ENCODE data around the gene ADH6.
"Not testable (repeated sequence)": the region's sequence is repeated elsewhere in the genome, so short reads cannot be mapped to it uniquely, and the experiment has no call there.

The ADH6 gene

DNA sequence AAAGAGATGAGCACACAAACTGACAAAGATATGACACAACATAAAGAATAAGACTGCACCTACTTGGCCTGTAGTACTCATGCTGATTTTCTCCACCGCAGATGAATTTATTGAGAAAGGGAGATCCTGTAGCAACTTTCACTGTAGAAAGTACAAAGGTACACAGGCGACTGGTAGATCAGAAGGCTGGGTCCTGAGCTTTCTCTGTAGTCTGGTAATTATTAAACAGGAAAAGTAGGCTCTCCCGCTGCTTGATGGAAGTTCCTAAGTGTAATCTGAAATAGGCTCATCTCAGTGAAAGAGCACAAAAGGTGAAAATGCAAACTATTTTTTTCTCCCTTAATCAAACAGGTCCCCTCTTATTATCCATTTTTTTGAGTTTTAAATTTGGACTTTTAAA is at the start of gene ADH6:
TSS of gene ADH6 (minus strand) at position 175 of the 400 bp plus-strand sequence. CDS start at position 81, 94 bp downstream.
- no peak for DNase-seq (ENCODE audit: low spot score)

DNA sequence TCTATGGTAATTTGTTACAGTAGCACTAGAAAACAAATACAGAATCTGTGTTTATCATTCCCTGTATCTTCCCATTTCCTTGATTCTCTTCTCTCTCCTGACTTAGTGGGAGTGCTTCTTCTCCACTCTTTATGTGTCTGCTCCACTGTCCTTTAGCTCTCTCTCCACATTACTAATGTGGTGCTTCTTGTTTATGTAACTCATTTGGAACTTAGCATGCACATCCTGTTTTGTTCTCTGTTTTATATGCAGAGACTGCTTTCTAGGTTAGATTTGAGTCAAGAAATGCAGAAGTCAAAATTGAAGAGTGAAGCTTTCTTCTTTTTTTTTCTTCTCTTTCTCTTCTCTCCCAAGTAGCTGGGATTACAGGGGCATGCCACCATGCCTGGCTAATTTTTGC is 45.9 kb upstream of the ADH6 start:
- DNase-seq (ENCODE audit: low spot score), result no peak

DNA sequence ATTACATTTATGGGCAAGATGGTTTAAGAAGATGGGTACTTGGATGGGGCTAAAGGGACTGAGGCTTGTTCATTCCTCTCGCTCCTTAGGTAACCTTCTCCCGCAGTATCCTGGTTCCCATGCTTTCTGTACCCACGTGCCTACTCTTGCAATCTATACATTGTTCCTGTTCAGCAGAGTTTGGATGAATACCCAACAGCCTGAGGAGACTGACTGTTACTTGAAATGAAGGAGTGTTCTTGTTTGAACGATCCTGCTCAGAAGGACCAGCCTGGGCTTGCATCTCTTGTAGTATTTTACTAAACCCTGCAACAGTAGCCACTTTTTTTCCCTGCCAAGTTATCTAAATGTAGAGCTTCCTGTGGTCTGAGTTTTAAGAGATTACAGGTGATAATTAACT is 33.7 kb upstream of the ADH6 start:
- no peak for DNase-seq (ENCODE audit: low spot score)

DNA sequence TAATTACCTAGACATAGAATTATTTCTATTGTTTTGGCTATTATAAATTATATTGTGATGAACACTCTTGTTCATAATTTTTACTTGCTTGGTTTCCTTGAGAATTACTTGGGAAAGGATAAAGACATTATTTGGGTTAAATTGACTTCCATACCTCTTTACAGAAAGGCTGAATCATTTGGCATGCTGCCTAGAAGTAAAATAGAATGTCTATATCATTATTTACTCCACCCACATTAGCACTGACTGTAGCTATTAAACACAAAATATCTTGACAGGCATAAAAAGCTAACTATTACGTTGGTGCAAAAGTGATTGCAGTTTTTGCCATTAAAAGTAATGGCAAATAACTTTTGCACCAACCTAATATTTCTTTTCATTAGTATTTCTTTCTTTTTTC is 29.7 kb upstream of the ADH6 start:
- no peak for DNase-seq (ENCODE audit: low spot score)

DNA sequence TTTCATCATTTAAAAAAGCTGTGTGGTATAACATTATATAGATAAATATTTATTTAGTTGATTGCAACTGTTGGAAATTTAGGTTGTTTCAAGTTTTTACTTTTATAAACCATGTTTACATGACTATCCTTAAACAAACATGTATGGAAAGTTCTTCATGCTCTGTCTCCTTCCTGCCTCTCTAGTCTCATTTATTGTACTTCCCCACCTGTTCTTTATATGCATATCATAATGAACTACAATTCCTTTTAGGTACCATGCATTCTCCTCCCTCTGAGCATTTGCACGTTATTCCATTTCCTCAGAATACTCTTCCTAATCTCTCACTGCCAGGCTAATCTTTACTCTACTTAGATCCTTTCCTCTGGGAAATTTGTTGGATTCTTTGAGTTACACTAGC is 16.9 kb upstream of the ADH6 start:
- DNase-seq (ENCODE audit: low spot score), result no peak

DNA sequence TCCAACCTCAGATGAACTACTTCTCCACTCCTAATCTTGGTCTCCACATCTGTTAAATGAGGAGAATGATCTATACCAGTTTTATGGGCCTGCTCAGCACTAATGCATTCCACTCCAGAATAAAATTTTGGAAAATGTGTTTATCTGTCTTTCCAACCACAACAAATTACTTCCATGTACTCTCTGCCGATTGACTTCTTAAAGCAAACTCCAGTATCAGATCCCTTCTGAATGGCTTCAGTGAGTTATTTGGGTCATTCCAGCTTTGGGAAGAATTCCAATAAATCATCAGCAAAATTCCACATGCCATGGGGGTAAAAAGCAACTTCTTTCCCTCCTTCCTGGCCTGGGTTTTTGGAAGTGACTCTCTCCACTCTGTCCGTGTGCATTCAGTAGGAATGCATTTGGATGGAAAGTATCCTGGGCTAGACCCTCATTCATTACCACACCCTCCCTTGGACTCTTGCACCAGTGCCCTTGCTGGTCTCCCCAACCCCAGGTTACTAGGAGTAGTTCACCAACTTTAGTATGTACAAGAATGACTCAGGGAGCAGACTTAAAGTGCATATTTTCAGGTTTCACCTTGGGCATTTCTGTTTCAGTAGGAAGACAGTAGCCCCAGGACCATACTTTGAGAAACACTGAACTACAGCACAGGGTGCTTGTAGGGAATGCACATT is 15.4 kb upstream of the ADH6 start:
- DNase-seq (ENCODE audit: low spot score), result no peak

DNA sequence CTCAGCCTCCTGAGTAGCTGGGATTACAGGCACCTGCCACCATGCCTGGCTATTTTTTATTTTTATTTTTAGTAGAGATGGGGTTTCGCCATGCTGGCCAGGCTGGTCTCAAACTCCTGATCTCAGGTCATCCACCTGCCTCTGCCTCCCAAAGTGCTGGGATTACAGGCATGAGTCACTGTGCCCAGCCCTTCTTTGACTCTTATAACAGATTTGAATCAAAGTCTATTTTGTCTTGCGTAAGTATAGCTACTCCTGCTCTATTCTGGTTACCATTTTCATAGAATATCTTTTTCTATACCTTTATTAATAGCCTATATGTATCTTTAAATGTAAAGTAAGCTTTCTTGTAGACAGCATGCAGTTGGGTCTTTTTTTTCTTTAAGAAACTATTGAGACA is 14.4 kb upstream of the ADH6 start:
- not testable (repeated sequence) for DNase-seq (ENCODE audit: low spot score)

DNA sequence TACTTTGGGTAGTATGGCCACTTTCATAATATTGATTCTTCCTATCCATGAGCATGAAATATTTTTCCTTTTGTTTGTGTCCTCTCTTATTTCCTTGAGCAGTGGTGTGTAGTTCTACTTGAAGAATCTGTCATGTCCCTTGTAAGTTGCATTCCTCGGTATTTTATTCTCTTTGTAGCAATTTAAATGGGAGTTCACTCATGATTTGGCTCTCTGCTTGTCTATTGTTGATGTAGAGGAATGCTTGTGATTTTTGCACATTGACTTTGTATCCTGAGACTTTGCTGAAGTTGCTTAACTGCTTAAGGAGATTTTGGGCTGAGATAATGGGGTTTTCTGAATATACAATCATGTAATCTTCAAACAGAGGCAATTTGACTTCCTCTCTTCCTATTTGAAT is 9.7 kb upstream of the ADH6 start:
- DNase-seq (ENCODE audit: low spot score), result not testable (repeated sequence)

DNA sequence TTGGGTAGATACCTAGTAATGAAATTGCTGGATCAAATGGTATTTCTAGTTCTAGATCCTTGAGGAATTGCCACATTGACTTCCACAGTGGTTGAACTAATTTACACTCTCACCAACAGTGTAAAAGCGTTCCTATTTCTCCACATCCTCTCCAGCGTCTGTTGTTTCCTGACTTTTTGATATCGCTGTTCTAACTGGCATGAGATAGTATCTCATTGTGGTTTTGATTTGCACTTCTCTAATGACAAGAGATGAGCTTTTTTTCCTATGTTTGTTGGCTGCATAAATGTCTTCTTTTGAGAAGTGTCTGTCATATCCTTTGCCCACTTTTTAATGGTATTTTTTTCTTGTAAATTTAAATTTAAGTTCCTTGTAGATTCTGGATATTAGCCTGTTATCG is 8.6 kb upstream of the ADH6 start:
- DNase-seq (ENCODE audit: low spot score), result not testable (repeated sequence)

DNA sequence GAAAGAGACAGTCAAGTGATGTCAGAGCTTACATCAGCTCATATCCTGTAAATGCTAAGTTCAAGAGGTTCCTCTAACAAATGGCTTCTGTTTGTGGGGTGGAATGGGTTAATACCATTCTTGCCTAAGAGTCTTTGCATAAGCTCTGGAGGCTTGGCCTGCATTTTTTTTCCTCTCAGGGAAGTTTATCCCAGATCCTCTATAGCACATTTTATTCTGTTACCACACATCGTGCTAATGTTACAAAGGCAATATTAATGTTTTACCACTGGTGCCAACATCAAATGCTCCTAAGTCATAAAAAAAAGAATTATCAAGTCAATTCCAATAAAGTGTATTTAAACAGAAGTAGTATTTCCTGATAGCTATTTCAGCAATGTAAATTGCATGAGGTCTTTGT is 2.9 kb upstream of the ADH6 start:
- DNase-seq (ENCODE audit: low spot score), result no peak

DNA sequence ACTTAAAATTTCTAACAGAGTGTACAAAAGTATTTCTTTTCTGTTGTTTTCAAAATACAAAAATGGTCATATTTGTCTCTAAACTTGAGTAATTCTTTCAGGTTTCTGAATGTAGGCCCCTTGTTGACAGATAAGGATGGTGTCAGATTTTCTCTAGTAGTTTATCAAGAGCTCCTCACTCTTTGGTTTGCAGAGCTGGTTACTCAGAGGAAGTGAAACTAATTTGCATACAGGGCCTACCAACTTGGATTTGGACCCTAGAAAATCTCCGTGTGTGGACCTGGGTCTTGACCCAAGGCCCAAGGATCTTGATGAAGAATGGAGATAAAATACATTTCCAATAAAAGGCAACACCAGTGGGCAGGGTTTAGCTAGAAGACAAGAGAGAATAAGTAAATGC is 433 bp upstream of the ADH6 start:
- no peak for DNase-seq (ENCODE audit: low spot score)

DNA sequence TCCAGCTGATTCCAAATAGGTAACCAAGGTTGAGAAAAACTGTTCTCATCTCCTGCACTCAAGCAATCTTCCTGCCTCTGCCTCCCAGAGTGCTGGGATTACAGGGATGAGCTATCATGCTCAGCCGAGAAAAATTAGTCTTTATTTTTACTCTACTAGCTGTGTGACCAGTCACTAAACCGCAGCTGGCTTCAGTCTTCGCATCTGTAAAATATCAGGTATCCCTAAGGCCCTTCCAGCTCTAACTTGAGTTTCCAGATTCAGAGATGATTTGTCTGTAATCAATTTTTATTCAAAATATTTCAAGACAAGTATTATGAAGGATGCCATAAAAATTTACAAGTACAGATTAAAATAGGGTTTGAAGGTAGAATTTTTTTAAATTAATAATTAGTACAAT is 3.5 kb downstream of the ADH6 start:
- no peak for DNase-seq (ENCODE audit: low spot score)

DNA sequence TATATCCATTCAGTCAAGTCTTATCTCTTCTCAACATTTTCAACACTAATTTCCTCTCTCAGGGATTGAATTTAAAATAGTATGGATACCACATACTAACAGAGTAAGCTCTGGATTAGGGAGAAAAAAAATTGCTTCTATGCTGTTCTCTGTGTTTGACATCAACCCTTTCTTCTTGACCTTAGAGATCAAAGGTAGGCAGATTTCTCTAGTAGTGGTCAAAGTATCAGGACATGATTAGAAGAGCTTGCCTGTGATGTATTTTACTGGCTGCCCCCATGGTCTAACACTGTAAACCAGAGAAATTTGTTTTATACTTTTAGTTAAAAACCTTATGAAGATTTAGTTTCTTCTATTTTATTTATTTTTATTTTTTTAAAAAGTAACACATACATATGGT is 8.3 kb downstream of the ADH6 start:
- DNase-seq (ENCODE audit: low spot score), result no peak

DNA sequence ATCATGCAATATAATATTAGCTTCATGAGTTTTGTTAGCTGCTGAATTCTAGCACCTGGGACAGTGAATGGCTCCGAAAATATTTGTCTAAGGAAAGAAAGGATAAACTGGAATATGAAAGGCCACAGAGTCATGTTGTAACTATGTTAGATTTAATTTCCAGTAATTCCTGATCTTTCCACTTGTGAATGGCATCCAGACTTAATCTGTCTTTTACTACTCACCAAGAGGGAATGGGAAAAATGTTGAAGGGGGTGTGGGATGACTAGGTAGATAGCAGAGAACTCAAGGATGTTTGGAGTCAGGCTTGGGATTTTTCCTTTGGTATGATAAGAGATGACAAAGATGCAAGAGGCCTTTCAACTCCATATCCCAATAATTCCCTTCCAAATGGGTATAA is 9.4 kb downstream of the ADH6 start:
- DNase-seq (ENCODE audit: low spot score), result no peak

DNA sequence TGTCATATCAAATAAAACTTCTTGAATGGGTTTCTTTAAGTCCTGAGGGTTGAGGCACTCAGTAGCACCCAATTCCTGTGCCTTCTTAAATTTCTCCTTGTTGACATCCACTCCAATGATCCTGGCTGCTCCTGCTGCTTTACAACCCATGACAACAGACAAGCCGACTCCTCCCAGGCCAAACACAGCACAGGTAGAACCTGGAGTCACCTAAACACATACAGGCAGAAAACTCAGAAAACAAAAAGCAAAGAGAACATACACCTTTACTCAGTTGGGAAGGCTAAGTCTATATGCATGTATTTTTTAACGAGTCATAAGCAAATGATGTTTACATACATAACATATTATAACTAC is 10.3 kb downstream of the ADH6 start:
- DNase-seq (ENCODE audit: low spot score), result no peak

DNA sequence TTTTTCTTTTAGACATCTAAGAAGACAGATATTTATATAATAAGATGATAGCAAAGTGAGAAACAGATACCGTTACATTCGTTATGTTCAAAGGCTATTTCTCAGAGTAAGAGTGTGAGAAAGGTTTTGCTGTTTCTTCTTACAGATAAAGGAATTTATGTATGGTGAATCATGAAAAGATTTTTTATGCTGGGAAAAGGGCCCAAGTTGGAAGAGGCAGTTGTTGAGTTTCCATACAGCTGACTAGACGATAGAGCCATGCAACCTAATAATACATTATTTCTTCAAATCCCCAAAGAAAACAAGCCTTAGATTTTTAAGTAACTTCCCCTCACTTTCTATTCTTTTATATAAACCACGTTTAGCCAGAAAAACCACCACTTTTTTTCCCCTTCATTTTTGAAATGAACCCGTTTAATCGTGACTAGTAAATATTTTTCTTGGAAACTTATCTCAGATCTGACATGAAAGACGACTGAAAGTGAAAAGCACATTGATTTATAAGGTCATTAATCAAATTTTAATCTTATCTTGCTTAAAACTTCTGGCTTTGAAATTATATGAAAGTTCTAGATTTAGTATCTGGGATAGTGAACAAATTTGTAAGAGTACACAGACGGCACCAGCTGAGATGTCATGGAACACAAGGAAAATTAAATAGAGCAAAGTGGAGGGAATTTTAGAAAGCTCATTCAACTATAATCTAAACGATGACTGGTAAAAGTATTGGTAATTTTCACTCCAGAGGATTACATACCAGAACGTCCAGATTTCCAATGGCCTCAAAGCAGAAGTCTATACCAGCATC is 10.9 kb downstream of the ADH6 start:
- DNase-seq (ENCODE audit: low spot score), result no peak

DNA sequence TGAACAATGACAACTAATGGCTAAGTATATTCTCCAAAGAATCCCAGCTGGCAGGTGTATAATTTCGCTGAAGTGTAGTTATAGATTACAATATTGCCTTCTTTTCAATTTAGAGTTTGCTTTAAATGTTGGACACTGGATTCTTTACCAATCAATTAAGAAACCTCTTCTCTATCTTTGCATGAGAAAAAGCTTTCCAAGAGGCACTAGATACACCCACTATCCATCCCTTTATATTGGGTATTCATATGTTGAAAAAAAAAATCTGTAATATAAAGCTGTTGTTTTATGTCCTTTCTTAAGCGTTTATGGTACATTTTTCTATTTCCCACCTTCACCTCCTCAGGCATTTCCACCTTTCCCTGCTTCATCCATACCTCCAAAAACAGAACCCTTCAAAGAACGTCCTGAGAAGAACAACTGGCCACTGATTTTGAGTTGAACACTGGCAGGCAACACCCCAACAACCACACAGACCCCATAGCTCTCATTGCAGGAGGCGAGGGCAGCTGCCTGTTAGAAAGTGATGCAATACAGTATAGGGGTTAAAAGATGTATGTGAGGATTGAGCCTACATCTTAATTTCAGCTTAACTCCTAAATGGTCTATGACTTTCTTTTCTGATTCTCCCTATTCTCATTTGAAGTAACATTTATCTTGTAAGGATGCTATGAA is 11.8 kb downstream of the ADH6 start:
- no peak for DNase-seq (ENCODE audit: low spot score)

DNA sequence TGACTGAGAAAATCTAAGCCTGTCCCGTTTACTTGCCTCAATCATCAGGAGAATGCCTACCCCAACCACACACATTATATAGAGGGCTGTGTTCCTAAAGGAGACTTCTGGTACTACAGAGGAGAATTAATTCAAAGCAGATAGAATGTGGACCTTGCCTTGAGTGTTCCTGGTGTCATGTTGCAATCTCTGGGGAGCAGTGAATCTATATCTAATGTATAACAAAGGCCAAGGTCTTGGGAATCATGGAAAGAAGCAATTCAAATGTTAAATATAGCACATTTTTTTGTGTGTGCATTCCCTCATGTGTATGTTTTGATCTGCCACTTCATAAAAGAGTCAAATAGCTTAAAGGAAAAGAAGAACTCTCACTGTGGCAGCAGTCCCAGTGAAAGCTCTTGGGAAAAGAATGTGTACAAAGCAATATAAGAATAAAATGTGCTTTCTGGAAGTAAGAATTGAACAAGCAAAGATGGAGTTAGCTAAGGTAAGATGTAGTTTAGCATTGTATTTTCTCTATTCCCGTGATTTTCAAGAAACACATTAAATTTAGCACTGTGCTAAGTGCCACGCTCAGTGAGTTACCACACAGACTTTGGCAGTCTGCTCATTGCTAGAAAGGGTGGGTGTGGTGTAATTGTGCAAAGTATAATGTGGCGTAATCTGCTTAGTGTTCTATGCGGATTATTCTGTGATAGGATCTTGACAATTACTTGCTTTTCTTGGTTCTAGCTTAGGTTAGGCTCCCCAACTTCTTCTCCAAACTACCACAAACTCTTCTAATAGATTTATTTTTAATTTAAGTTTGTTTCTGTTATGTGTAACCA is 13.7 kb downstream of the ADH6 start:
- DNase-seq (ENCODE audit: low spot score), result no peak

DNA sequence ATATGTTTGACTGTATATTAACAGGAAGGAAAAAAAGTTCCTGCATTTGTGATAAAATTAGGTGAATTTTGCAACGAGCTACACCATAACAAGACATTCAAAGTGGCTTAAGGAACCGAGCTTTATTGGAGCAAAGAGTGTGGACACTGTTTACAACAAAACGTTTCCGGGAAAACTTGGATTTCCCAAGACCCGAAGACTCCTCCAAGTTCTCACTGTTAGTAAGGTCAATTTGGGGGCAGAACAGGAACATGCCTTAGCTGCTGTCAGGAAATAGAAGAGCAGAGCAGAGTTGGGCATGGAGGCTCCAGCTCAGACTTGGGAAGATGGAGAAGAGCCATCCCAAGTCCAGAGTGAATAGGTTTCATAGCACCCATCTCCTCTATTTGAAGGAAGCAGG is 16.5 kb downstream of the ADH6 start:
- DNase-seq (ENCODE audit: low spot score), result no peak

DNA sequence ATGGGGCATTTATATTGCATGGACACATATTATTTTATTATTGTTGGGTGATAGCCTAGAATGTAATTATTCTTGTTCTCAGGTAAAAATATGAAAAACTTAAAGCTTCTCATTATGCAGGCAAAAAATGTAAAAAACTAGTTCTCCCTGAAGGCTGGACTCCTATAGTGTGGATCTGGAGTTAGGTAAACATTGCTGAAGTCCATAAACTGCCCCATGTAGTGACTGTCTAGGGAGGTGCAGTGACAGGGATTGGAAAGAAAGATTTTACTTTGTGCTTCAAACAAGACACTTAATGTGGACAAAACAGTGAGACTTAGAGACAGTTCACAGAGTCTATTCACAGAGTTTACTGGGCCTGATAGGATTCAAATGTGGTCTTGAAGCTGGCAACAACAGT is 17.0 kb downstream of the ADH6 start:
- no peak for DNase-seq (ENCODE audit: low spot score)

DNA sequence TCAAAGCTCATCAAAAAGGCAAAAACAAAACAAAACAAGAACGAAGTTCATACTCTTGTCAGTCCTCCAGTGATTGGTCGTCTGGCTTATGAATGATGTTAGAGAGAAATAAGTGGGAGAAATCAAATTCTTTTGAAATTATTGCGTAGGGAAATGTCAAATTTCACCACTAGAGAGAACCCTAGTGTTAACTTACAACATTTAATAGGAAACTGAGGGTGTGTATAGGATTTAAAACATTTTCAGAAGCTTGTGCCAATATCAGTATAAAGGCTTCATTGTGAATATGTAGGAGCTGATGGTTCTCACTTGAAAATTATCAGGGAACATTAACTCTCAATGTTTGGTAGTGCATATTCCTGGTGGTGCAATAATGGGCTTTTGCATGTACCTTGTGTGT is 17.4 kb downstream of the ADH6 start:
- no peak for DNase-seq (ENCODE audit: low spot score)

DNA sequence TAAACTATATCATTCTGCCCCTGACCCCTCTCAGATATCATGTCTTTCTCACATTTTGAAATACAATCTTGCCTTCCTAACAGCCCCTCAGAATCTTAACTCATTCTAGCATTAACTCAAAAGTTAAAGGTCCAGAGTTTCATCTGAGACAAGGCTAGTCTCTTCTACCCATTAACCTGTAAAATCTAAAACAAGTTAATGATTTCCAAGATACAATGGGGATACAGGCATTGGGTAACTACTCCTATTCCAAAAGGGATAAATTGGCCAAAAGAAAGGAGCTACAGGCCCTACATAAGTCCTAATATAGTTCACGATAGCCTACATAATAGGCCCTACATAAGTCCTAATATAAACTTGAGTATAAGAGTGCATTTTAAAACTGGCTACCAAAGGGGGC is 18.9 kb downstream of the ADH6 start:
- DNase-seq (ENCODE audit: low spot score), result no peak

All from activated CD4-positive, alpha-beta T cell treated with anti-CD3 and anti-CD28 coated beads, Interleukin-2, Interleukin-4, amounts not matched to agents 100 ng/mL and 50 ng/mL, durations not matched to agents 16 hours and 8 hours (primary cell).